ENCODE data around the gene TNNI2. TPM values are rescaled to one million over a fixed set of nuclear protein-coding genes. Genes with fewer than 3 reads are reported as not detected.
"Not testable (repeated sequence)": the region's sequence is repeated elsewhere in the genome, so short reads cannot be mapped to it uniquely, and the experiment has no call there.

The TNNI2 gene
- total RNA-seq, 1 donor from 2014 or later, result 6.9 TPM

DNA sequence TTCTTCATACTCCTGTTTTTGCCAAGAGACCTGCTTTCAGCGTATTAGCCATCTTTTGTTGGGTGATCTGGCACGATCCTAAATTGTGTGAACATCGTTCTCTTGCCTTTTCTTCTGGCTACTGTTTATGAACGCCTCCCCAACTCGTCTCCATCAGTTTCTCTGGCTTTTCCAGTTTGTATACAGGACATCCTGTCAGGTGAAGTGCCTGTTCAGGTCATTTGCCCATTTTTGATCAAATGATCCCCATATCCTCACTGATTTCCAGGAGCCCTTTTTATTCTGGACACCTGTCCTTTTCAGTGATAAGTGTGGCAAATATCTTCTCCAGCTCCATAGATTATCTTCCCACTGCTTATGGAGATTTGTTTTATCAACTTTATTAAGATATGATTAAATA is 26.5 kb upstream of the TNNI2 start:
- ATAC-seq (no peak), DNase-seq (no peak)
- intact Hi-C loops (cut with DNase I), result no loop called here
- no peak overlapping the region for H3K27ac ChIP-seq
- H3K9me3 ChIP-seq, result no peaks in the 10 kb centered on the region
- no peak overlapping the region for H3K4me3 ChIP-seq
- no peaks in the 10 kb centered on the region for H3K36me3 ChIP-seq
- TF ChIP-seq, protein P1, sequence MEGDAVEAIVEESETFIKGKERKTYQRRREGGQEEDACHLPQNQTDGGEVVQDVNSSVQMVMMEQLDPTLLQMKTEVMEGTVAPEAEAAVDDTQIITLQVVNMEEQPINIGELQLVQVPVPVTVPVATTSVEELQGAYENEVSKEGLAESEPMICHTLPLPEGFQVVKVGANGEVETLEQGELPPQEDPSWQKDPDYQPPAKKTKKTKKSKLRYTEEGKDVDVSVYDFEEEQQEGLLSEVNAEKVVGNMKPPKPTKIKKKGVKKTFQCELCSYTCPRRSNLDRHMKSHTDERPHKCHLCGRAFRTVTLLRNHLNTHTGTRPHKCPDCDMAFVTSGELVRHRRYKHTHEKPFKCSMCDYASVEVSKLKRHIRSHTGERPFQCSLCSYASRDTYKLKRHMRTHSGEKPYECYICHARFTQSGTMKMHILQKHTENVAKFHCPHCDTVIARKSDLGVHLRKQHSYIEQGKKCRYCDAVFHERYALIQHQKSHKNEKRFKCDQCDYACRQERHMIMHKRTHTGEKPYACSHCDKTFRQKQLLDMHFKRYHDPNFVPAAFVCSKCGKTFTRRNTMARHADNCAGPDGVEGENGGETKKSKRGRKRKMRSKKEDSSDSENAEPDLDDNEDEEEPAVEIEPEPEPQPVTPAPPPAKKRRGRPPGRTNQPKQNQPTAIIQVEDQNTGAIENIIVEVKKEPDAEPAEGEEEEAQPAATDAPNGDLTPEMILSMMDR (IDR thresholded peaks at IDR 0.05), result no peak
- H3K27me3 ChIP-seq, result peaks cover 13% of the 10 kb centered on the region
- H3K4me1 ChIP-seq, result no peaks in the 10 kb centered on the region

DNA sequence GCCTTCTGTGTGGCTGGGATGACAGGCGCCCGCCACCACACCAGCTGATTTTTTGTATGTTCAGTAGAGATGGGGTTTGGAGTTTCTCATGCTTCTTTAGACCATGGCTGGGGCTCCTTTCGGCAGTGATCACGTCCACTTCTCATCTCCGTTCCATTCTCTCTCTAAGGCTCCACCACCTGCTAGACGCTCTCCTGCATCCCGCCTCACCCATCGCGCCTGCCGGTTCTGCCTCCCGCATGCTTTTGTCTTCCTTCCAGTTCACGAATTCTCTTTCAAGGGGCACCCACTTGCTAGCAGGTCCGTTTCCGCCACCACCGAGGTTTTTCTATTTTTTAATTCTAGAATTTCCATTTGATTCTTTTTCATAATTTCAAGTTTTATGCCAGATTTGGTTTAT is 26.0 kb upstream of the TNNI2 start:
- intact Hi-C loops (cut with DNase I), result no loop called here
- Histone ChIP-seq H3K36me3 (no peaks in the 10 kb centered on the region), H3K27me3 (peaks cover 8% of the 10 kb centered on the region), H3K9me3 (no peaks in the 10 kb centered on the region), H3K4me3 (no peak overlapping the region), H3K27ac (no peak overlapping the region), H3K4me1 (no peaks in the 10 kb centered on the region)
- DNase-seq (no peak), ATAC-seq (no peak)
- TF ChIP-seq, protein P1 (IDR thresholded peaks at IDR 0.05), result no peak

DNA sequence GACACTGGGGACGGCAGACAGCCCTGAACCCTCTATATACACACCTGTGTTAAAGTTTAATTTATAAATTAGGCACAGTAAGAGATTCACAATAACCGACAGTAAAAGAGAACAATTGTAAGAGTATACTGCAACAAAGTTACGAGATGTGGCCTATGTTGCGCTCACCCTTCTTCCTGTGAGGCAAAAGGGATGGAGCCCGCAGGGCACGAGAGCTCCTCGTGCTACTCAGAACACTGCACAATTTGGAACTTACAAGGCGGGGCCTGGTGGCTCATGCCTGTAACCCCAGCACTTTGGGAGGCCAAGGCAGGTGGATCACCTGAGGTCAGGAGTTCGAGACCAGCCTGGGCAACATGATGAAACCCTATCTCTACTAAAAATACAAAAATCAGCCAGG is 25.4 kb upstream of the TNNI2 start:
- H3K27ac ChIP-seq; H3K27me3 ChIP-seq; intact Hi-C loops (cut with DNase I); DNase-seq; H3K36me3 ChIP-seq; H3K4me1 ChIP-seq; H3K4me3 ChIP-seq; H3K9me3 ChIP-seq; ATAC-seq: not testable (repeated sequence)

DNA sequence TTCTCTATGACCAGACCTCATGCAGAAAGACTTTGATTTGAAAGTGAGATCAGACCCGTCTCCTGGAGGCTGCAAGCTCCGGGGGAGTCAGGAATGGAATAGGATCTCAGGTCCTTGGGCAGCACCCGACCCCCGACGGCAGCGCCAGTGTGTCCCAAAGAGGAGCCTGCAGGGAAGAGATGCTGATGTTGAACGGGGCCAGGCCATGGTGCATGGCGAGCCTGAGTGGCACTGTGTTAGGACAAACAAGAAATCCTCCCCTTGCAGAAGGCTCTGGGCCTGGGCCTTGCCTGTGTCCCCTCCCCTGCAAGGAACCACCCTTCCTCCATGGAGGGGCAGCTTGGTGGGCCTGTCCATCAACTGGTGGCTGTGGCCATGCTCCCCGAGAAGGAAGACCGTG is 24.1 kb upstream of the TNNI2 start:
- H3K27me3 ChIP-seq, result peaks cover 6% of the 10 kb centered on the region
- ATAC-seq (no peak), DNase-seq (no peak)
- H3K27ac ChIP-seq, result no peak overlapping the region
- no peaks in the 10 kb centered on the region for H3K9me3 ChIP-seq
- no peak overlapping the region for H3K4me3 ChIP-seq
- H3K36me3 ChIP-seq, result no peaks in the 10 kb centered on the region
- TF ChIP-seq, protein P1 (IDR thresholded peaks at IDR 0.05), result no peak
- H3K4me1 ChIP-seq, result no peaks in the 10 kb centered on the region
- intact Hi-C loops (cut with DNase I), result no loop called here

DNA sequence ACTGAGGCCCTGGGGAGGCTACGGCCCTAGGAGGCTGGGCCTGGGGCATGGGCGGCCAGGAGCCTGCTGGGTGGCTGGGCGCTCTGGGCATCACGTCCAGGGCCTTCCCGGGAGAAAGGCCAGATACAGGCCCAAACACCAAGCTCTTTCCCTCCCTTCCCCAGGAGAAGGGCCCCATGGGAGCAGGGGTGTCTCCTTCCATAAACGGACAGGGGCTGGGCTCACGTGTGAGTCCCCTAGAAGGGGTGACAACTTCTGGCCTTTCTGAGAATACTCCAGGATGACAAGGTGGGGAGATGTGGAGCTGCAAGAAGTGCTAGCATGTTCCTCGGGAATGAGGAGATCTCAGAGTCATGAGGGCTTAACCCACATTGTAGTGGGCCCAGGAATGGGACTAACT is 23.5 kb upstream of the TNNI2 start:
- Histone ChIP-seq H3K36me3 (no peaks in the 10 kb centered on the region), H3K4me1 (no peaks in the 10 kb centered on the region), H3K27ac (no peak overlapping the region), H3K9me3 (no peaks in the 10 kb centered on the region), H3K4me3 (no peak overlapping the region), H3K27me3 (peaks cover 6% of the 10 kb centered on the region)
- DNase-seq (no peak), ATAC-seq (no peak)
- intact Hi-C loops (cut with DNase I), result no loop called here
- TF ChIP-seq, protein P1 (IDR thresholded peaks at IDR 0.05), result no peak

DNA sequence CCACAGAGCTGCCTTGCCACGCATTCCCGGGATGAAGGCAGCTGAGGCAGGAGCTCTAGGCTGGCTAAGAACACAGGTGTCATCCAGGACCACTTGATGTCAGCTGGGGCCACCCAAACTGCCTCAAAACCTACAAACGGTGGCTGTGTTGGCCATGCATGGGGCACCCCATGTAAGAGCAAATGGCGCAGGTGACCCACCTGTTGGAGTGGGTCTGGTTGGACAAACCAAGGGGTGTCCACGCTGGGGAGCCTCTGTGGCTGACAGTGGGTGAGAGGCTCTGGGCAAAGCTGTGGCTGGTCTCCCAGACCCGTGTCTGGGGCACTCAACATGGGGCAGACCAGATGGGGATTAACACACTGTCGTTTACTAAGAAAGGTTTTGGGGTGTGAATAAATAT is 23.0 kb upstream of the TNNI2 start:
- TF ChIP-seq, protein P1 (IDR thresholded peaks at IDR 0.05), result no peak
- Histone ChIP-seq H3K27me3 (peaks cover 6% of the 10 kb centered on the region), H3K27ac (no peak overlapping the region), H3K4me1 (no peaks in the 10 kb centered on the region), H3K36me3 (no peaks in the 10 kb centered on the region), H3K9me3 (no peaks in the 10 kb centered on the region), H3K4me3 (no peak overlapping the region)
- DNase-seq (no peak), ATAC-seq (no peak)
- intact Hi-C loops (cut with DNase I), result no loop called here
